GM18511 (cell line): Measurements from ENCODE around the gene FUS.
"Not testable (repeated sequence)": the region's sequence is repeated elsewhere in the genome, so short reads cannot be mapped to it uniquely, and the experiment has no call there.

Source experiments
- ATAC-seq: cut with Tn5 transposase; IDR thresholded peaks from one replicate; pipeline ENCODE4 v1.9.1; 2021; ENCODE audit warnings: mild to moderate bottlenecking, moderate library complexity; ENCODE audit not compliant: unreplicated experiment

The FUS gene

DNA sequence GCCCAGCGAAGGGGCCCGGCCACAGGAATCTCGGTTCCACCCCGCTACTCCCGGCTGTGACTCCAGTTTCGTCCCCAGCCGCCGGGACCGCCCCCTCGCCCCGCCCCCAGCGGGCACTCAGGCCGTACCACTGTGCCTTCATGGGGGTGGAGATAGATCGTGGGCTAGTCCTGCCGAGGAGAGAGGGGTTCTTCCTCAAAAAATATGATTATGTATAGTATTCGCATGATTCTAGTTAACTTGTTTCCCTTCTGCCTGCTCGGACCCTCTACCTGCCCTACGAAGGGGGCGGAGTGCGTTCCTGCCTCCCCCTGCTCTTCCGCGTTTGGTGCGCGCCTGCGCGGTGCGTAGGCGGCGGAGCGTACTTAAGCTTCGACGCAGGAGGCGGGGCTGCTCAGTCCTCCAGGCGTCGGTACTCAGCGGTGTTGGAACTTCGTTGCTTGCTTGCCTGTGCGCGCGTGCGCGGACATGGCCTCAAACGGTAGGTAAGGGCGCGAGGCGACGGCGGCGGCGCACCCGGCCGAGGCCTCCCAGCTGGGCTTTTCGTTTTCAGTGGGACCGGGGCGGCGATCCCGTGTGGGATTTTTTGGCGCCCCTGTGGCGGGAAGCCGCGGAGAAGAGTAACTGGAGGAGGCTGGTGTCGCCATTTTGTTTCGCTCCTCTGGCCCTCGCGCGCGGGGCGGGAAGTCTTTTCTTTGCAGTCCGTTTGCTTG lies at the start of gene FUS:
Gene FUS, plus strand, starts transcription at position 393 of the 713 bp plus-strand sequence. Its CDS starts 76 bp downstream, at position 469.
- peak; percentile 63 for ATAC-seq

DNA sequence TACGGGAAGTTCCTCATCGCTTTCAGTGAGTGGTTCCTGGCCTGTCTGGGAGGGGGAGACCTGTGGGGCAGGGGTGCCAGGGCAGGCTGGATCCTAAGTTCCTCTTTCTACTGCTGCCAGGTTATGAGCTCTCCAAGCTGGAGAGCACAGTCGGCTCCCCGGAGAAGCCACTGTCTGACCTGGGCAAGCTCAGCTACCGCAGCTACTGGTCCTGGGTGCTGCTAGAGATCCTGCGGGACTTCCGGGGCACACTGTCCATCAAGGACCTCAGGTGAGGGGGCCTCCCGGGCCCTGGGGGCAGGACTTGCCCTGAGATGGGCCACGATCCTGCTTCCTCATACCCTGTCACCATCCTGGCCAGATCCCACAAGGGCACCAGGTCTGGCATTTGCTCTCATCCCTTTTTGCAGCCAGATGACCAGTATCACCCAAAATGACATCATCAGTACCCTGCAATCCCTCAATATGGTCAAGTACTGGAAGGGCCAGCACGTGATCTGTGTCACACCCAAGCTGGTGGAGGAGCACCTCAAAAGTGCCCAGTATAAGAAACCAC lies 49.5 kb upstream of the FUS start:
- no peak for ATAC-seq

DNA sequence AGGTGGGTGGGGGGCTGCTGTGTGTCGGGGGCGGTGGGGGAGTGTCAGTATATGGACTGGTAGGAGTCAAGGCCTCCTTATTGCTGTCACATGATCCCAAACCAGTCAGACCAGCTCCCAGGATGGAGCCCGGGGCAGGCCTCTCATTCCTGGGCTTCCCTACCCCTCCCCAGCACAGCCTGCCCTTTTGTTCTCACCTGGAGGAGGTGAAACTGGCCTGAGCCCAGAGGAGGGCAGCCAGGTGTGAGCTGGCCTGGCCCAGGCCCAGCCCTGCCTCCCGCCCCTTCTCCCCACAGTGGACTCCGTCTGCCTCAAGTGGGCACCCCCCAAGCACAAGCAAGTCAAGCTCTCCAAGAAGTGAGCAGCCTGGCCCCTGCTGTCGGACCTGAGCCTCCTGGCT lies 49.0 kb upstream of the FUS start:
- ATAC-seq = no peak

DNA sequence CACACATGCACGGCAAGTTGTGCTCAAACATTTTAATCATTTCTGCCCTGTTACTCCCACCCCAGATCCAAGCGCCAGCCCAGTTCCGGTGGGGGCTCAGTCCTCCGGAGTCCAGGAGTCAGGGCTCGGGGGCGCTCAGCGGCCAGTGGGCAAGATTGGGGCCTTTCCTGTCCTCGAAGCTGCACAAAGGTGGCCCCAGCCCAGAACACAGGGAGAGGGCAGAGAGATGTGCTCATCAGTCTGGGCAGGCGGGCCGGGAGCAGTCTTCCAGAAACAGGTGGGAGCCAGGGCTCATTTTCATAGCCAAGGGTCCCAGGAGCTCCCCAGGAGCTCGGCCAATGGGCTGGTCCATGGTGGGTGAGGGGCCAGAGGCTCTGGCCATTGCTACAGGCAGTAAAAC lies 48.5 kb upstream of the FUS start:
- no peak for ATAC-seq

DNA sequence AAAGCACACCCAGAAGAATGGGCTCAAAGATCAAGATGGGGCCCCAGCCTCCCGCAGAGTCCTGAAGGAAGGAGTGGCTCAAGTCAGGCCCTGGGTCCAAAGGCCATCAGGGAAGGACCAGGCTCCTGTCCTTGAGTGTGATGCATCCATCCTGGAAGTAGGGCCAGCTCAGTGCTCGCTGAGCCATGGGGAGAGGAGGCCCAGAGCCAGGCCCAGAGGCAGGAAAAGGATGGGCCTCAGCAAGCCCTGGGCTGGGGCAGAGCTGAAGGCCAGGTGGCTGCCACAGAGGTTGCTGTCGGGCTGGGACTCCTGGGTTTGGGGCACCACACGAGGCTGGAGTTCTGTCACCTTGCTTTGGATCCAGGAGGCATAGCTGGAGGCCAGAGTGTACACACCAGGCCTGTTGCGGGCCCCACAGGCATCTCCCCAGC lies 48.1 kb upstream of the FUS start:
- ATAC-seq = no peak

DNA sequence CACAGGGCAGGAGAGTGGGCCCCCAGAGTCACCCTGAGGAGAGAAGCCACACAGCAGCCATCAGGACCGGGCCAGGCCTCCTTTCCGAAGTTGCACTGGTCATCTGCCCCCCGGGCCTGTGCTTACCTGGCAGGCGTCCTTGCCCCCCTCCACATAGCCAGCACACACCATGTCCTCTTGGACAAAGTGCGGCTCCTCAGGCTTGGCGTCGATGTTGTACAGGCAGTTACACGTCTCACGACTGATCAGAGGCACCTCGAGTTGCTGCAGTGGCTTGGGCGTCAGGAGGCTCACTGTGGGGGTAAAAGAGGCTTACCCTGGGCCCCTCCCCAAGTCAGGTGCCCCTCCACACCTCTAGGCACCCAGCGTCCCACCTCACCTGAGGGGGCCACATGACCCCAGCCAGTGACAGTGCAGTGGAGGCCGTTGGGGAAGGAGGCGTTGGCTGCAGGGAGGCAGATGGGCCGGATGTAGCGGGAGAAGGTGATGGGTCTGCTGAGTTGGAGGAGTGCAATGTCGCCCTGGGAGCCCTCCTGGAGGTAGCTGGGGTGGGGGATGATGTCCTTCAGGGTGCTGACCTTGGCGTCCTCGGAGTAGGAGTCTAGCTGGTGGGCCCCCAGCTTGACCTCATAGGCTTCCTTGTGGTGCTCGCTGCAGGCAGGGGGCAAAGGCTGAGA lies 47.5 kb upstream of the FUS start:
- ATAC-seq = no peak

DNA sequence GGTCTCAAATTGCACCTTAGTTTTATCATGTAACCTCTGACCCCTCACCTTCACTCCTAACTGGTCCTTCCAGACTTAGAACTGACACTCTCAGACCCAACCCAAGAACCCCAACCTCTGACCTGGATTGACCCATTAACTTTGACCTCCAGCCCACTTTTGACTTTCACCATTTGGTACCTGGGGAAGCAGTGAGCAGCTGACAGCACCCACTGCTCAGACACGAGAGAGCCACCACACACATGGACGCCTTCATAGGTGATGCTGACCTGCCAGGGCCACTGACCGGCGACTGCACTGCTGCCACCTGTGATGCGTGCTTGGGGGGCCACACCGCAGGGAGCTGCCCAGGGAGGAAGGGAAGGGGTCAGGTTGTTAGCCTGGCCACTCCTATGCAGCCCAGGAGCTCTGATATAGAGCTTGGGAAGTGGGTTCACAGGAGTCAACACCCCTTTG lies 46.9 kb upstream of the FUS start:
- ATAC-seq = no peak

DNA sequence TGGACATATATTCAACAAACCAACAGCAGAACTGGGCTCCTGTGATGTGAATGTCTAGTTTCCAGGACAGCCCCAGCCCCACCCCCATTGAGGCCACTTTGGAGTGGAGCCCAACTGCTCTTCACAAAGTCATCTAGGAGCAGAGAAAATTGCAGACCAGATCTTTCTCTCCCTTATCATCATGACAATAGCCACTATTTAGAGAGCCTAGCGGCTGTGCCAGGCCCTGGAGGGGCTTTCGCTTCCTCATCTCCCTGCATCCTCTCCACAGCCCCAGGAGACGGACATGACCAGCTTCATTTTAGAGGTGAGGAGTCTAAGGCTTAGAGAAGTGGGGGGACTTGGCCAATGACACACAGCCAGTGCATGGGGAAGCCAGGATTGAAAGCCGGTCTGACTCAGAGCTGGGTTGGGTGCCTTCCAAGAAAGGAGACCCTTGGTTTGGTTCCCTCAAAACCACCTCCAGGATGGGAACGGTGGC lies 45.8 kb upstream of the FUS start:
- ATAC-seq = no peak

DNA sequence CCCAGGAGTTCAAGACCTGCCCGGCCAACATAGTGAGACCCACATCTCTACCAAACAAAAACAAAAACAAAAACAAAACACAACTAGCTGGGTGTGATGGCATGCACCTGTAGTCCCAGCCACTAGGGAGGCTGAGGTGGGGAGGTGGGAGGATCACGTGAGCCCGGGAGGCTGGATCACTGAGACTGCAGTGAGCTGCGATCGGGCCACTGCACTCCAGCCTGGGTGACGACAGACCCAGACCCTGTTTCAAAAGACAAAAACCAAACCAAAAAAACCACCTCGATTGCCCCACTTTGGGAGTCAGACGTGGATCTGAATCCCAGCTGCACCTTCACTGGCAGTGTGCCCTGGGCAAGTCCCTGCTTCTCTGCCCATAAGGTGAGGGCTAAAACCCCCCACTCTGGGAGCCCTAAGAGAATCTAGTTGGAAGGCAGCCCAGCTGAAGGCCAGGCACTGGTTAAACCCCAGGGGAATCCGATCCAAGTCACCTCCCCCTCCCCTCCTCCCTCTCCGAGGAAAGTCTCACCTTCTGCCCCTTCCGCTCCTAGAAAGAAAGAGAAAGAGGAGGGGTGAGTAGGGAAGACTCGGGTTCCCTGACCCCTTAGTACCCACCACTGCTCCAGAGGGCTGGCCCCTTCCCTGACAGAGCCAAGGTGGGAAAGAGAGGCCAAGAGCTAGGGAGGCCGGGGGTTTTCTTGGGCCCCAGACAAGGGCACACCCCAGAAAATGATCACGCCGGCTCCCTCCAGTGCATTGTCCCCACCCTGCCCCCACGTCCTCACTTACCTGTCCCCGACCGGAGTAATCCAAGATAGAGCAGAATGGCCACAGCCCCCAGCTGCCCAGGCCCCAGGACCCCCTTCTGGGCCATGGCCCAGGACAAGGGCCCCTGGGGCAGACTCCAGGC lies 45.1 kb upstream of the FUS start:
- no peak for ATAC-seq

DNA sequence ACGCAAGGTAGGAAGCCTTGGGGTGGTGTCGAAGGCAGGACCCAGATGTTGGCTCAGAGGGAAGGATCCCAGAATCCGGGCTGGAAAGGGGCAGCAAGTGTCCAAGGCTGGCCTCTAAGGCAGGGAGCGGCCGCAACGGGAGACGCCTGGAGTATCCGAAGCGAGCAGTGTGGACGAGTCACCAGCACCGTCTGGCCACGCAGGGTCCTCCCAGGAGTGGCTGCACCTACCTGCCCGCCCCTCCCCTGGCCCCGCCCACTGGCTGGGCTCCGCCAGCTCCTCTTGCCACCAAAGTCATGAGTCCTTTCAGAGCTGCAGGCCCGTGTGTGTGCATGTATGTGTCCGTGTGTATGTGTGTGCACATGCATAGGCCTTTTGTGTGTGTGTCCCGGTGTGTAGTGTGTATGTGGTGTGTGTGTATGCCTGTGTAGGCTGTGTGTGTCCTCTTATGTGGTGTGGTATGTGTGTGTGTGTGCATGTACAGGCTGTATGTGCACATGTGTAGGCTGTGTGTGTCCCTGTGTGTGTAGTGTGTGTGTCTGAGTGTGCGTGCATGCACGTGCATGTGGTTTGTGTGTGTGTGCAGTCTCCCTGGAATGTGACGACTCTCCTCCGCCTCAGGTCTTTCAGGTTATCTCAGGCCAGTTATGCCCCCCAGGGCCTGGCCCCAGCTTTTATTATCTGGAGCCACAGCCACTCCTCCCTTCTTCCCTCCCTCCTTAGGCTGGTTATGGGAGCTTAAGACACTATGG lies 44.2 kb upstream of the FUS start, which contains the start of gene PRSS8:
Gene PRSS8, minus strand, starts transcription at position 193 of the 752 bp plus-strand sequence. CDS start 229 bp downstream, outside the sequence.
- ATAC-seq = no peak

DNA sequence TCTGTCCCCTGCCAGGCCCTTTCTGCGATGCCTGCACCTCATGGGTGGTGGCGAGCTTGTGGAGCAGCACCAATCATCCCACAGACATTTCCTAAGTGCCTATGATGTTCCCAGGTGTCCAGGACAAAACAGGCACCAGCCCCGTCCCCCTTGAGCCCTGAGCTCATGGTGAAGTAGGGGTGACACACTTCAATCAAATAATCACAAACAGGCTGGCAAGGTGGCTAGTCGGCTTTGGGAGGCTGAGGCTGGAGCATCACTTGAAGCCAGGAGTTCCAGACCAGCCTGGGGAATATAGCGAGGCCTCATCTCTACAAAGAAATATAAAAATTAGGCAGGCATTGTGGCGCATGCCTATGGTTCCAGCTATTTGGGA lies 43.7 kb upstream of the FUS start:
- no peak for ATAC-seq

DNA sequence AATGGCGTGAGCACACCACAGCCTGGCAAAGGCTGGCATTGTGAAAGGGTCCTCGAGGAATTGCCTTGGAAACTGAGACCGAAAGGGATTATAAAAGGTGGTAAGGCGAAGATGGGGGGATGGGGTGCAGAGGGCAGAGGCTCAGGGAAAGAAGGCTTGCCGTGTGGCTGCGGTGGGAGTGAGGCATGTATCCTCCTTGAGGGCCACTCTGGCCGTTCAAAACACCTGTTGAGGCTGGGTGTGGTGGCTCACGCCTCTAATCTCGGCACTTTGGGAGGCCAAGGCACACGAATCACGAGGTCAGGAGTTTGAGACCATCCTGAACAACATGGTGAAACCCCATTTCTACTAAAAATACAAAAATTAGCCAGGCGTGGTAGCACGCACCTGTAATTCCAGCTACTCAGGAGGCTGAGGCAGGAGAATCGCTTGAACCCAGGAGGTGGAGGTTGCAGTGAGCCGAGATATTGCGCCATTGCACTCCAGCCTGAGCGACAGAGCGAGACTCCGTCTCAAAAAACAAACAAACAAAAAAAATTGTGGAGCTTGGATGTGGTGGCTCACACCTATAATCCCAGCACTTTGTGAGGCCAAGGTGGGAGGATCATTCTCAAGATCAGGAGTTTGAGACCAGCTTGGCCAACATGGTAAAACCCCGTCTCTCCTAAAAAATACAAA lies 43.0 kb upstream of the FUS start:
- ATAC-seq = not testable (repeated sequence)

DNA sequence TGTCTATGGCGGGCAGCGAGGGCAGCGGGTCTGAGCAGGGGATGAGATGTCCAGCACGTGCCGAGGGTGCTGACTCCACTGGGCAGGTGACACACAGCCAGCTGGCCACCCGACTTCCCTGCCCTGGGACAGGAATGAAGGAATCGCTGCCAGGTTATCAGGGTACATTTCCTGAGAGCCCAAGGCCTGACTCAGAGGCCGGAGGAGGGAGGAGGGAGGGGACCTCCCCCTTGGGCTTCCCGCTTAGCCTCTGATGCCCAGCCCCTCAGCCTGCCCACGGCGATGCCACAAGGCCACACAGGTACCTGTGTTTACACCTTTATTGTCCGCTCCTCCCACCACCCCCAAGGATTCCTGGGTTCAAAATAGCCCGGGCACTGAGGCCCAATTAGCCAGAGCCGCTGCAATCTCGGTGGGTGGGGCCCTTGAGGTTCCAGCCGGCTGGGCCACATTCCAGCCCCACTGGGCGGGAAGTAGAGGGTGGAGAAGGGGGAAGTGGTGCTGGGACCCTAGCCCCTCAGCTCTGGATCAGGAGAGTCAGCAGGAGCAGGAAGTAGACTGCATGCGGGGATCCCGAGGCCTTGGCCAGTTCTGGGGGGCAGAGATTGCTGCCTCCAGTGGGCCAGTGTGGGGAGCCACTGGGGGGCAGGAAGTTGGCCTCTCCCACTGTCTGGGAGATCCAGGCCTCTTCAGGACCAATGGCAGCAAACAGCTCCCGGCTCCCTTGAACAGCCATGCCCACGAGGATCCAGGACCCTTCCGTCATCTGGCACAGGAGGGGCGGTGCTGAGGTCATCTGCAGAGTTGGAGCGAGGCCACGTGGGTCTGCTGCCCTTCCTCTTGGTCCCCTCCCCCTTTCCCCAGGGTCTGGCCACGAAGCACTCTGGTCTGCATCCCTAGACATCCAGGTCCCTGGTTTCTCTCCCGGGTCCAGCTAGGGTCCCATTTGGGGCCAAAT lies 41.0 kb upstream of the FUS start:
- ATAC-seq = no peak

DNA sequence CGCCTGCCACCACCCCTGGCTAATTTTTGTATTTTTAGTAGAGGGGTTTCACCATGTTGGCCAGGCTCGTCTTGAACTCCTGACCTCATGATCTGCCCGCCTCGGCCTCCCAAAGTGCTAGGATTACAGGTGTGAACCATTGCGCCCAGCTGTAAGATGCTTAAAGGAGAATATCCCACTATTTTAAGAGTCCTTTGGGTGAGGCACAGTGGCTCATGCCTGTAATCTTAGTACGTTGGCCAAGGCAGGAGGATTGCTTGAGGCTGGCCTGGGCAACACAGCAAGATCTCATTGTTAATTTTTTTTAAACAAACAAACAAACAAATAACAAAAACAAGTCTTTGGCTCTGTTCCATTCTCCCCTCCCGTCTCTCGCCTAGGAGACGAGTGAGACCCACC lies 38.9 kb upstream of the FUS start:
- not testable (repeated sequence) for ATAC-seq

DNA sequence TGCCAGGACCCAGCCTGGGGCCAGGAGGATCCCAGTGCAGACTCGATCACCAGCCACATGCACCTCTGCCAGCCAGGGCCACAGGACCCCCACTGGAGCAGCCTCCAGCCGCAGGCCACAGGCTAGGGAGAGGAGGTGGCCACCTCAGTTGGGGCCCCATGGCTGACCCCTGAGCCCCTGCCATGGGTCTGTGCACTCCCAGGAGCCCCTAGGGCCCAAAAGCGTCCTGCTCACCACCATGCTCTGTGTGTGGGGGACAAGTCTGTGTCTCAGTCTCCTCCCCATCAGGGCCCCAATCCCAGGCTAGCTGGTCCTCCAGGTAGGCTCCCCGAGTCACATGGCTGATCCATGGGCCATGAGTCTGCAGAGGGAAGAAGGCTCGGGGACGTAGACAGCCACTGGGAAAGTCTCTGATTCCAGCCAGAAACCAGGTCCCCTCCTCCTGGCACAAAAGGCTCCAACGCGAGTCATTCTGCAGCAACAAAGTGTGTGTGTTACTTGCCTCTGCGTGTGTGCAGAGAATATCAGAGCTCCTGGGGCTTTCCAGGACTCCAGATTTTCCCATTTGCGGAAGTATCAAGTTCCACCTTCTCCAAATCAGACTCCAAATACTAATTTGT lies 38.3 kb upstream of the FUS start:
- ATAC-seq = peak; percentile 10

DNA sequence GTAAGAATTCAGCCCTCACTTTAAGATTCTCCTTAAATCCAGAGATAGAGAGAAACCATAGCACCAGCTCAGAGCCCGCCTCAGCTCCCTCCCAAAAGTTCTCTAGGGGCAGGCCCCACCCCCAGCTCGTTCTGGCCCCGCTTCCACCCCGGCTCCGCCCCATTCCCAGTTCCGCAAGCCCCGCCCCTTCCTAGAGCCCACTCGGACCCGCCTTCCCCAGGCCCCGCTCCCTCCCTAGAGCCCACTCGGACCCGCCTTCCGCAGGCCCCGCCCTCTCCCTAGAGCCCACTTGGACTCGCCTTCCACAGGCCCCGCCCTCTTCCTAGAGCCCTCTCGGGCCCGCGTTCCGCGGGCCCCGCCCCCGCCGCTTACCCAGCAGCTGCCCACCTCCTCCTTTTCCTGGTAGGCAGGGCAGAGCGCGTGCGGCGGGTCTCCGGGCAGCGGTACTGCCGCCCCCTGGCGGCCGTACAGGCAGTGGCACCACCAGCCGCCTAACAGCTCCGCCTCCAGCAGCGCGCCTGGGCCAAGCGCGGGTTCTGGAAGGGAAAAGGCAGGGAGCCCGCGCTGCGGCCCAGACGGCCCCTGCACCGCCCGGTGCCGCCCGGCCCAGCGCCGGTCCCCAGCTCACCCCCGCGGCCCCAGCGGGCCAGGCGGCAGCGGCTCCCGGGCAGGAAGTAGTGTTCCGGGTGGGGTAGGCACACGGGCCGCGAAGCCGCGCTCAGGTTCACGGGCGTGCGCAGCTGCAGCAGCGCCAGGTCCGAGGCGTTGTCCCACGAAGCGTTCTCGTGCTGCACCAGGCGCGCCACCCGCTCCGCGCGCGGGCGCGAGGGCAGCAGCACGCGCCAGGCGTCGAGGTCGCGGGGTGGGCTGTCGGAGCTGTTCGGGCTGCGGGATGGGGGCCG lies 37.6 kb upstream of the FUS start:
- ATAC-seq = peak; percentile 80
